Ovary (tissue), 9 donors: ENCODE measurements around the gene PET100. TPM values are rescaled to one million over a fixed set of nuclear protein-coding genes. Genes with fewer than 3 reads are reported as not detected.

ENCODE experiments used
- DNase-seq, 5 donors: peaks; one replicate each; pipeline ENCODE4 v3.0.0-alpha.2; 2019 to 2020
- H3K27ac ChIP-seq, 2 donors: fragments of 200-600 bp; one replicate each; pipeline versions ENCODE4 v1.5.1 to v1.8.0; 2019 to 2022
- H3K27me3 ChIP-seq: fragments of 200-600 bp; one replicate; pipeline ENCODE4 v1.8.0; 2022
- H3K36me3 ChIP-seq: fragments of 200-600 bp; sonication (generic); one replicate; pipeline ENCODE4 v1.5.1; 2019
- H3K4me1 ChIP-seq: one replicate; pipeline ENCODE4 v1.8.1; 2013; ENCODE audit warnings: mild to moderate bottlenecking, moderate library complexity; ENCODE audit not compliant: insufficient read depth
- H3K4me3 ChIP-seq: fragments of 200-600 bp; sonication (generic); one replicate; pipeline ENCODE4 v1.5.1; 2017
- H3K9me3 ChIP-seq, 2 donors: fragments of 200-600 bp in 1 of 2; sonication (generic) in 1 of 2; one replicate each; pipeline versions ENCODE4 v1.5.1 to v1.8.1; 2013 to 2019; ENCODE audit warnings: mild to moderate bottlenecking in 1 of 2, moderate library complexity in 1 of 2
- CTCF ChIP-seq, 3 donors: fragments of 450-650 bp in 2 of 3; fragments of 200-600 bp in 1 of 3; IDR thresholded peaks; one replicate each; pipeline versions ENCODE4 v1.5.1 to v1.8.0; 2016 to 2022; ENCODE audit warnings: antibody characterized with exemption in 3 of 3, mild to moderate bottlenecking in 1 of 3
- EP300 ChIP-seq: sonication (generic); formaldehyde crosslinking; IDR thresholded peaks from one replicate; pipeline ENCODE4 v1.6.1; 2017; ENCODE audit warnings: antibody characterized with exemption
- POLR2A ChIP-seq: fragments of 450-650 bp; IDR thresholded peaks from one replicate; pipeline ENCODE4 v1.6.1; 2017; ENCODE audit warnings: antibody characterized with exemption, mild to moderate bottlenecking, moderate library complexity
- WGBS, 3 donors: extraction: QIAGEN DNeasy Blood & Tissue Kit in 1 of 3; methylation state at CpG; one replicate each; pipeline versions ENCODE4 v1.1.5 to v1.1.7; 2013 to 2017; 5-methylcytosine and 5-hydroxymethylcytosine counted together
- intact Hi-C, 4 donors: fragments of 100-400 bp; cut with DNase I; formaldehyde crosslinking; loops; one replicate each; pipeline versions ENCODE4 v1.11.0 to v1.15.1; 2022 to 2023
- polyA plus RNA-seq, 2 donors: library from polyadenylated mRNA; stranded (reverse); fragments of 200-250 nt in 1 of 2; fragments of 350-450 nt in 1 of 2; fragmentation: Illumina TruSeq in 1 of 2; extraction: RNeasy Lipid Tissue Mini Kit (QIAGEN cat#74804) in 1 of 2; gene quantifications; one replicate each; pipeline ENCODE4 v1.2.3, GENCODE V29; 2013 to 2014
- total RNA-seq, 7 donors: library from RNA; depleted of rRNA in 2 of 7; stranded (reverse); fragments of >200 nt in 2 of 7; fragmentation: NEBNext Ultra II Directional in 3 of 7; extraction: Animal tissue kit (Norgen Biotek cat#: 25700) in 3 of 7; gene quantifications; one replicate each; pipeline versions ENCODE4 v1.1.0 to v1.2.4, GENCODE V29; 2016 to 2023
- donor health status: DM: no; HTN: no; CAD: no; lungs with moderate emphysema.
- donor health status: DM: no; HTN: no; CAD: no.
- donor health status: Bipolar disorder and iron deficiency.
- donor health status: DM: yes; HTN: yes; CAD: no.
- donor health status: DM: no; HTN: no; CAD: no.
- donor health status: DM: yes; HTN: yes; CAD: no.

The PET100 gene
- total and polyA plus RNA-seq, 9 donors = 11.9 to 77.8 (median 53.7) TPM

- no peak for DNase-seq
- Histone ChIP-seq H3K4me3 (no peak overlapping the region), H3K36me3 (no peaks in the 10 kb centered on the region), H3K27me3 (no peaks in the 10 kb centered on the region), H3K4me1 (peaks cover 3% of the 10 kb centered on the region), H3K9me3 (no peaks in the 10 kb centered on the region), H3K27ac (no peak overlapping the region)
- no peak for TF ChIP-seq POLR2A
- no peak for TF ChIP-seq EP300
- no peak for TF ChIP-seq CTCF (IDR thresholded peaks at IDR 0.05)
- 65 to 69% (median 66%) methylated on average over 8 to 10 of the region's 10 CpGs for WGBS, 3 donors
- intact Hi-C loops = no loop called here
These were observed 22.2 kb upstream of the PET100 start for GRCh38 chr19:7607212-7607873.

- Histone ChIP-seq H3K27me3 (no peaks in the 10 kb centered on the region), H3K36me3 (no peaks in the 10 kb centered on the region), H3K27ac (no peak overlapping the region), H3K4me3 (no peak overlapping the region), H3K4me1 (no peaks in the 10 kb centered on the region), H3K9me3 (no peaks in the 10 kb centered on the region)
- TF ChIP-seq EP300 (no peak), CTCF (IDR thresholded peaks at IDR 0.05) (no peak), POLR2A (no peak)
- intact Hi-C loops = no loop called here
- DNase-seq = no peak
- 79 to 86% (median 81%) methylated on average over 21 to 25 of the region's 25 CpGs for WGBS, 3 donors
These were observed 21.6 kb upstream of the PET100 start for GRCh38 chr19:7607874-7608560.

- intact Hi-C loops = no loop called here
- H3K4me1 ChIP-seq = no peaks in the 10 kb centered on the region
- no peak for DNase-seq
- no peak overlapping the region for H3K4me3 ChIP-seq
- no peaks in the 10 kb centered on the region for H3K36me3 ChIP-seq
- no peak for TF ChIP-seq CTCF (IDR thresholded peaks at IDR 0.05)
- TF ChIP-seq POLR2A = no peak
- TF ChIP-seq EP300 = no peak
- no peak overlapping the region for H3K27ac ChIP-seq
- H3K9me3 ChIP-seq = no peaks in the 10 kb centered on the region
- no peaks in the 10 kb centered on the region for H3K27me3 ChIP-seq
- 76 to 86% (median 78%) methylated on average over 27 to 31 of the region's 31 CpGs for WGBS, 3 donors
These were observed 18.9 kb upstream of the PET100 start for GRCh38 chr19:7610491-7611240.

GRCh38 chr19:7611541-7612279, 17.9 kb upstream of the PET100 start:
- no peaks in the 10 kb centered on the region for H3K4me1 ChIP-seq
- no peak overlapping the region for H3K4me3 ChIP-seq
- H3K27ac ChIP-seq = no peak overlapping the region
- H3K9me3 ChIP-seq = no peaks in the 10 kb centered on the region
- TF ChIP-seq EP300 = no peak
- TF ChIP-seq POLR2A = no peak
- no peak for TF ChIP-seq CTCF (IDR thresholded peaks at IDR 0.05)
- H3K27me3 ChIP-seq = no peaks in the 10 kb centered on the region
- 72 to 83% (median 76%) methylated on average over 33 to 41 of the region's 41 CpGs for WGBS, 3 donors
- DNase-seq = no peak
- intact Hi-C loops = no loop called here
- no peaks in the 10 kb centered on the region for H3K36me3 ChIP-seq
